NCI-H82 treated with DMSO at 0.1 percent for 48 hours (cell line): ENCODE measurements around the gene DLX3.

Source experiments
- DNase-seq: peaks from one replicate; lab custom pipeline; 2025; ENCODE audit not compliant: unreplicated experiment; lab: John Stamatoyannopoulos, UW

DLX3 gene

GRCh38 chr17:49973271-49973615 lies 21.8 kb downstream of the DLX3 start:
- DNase-seq = no peak

DNA sequence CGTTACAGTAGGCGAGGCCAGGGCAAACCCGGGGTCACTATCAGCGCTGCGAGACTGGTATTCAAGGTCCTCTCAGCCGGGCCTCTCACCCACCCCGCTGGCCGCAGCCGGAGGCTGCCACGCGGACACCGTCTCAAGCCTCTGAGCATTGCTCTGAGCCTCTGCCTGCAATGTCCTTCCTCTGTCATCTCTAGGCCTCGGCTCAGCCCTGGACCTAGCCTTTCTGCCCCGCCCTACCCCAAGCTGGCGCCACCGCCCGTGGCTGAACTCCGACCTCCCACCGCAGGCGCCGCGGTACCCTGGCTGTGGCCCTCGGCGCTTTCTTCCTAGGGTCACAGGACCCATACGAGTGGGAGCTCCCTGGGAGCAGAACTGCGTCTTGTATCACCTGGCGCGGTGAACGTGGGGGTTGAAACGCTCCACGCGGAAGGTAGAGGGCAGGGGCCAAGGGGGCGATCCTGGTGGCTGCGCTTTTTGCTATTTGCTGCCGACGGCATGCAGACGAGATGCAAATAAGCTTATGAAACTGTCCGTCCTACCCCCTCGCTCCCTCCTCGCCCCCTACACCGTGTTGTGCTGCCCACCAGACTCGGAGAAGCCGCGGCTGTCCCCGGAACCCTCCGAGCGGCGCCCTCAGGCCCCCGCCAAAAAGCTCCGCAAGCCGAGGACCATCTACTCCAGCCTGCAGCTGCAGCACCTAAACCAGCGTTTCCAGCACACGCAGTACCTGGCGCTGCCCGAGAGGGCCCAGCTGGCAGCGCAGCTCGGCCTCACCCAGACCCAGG lies 22.3 kb downstream of the DLX3 start:
- DNase-seq = no peak

GRCh38 chr17:49971848-49972485 lies 23.1 kb downstream of the DLX3 start:
- no peak for DNase-seq

- no peak for DNase-seq
These were observed 23.7 kb downstream of the DLX3 start for GRCh38 chr17:49971199-49971847.

GRCh38 chr17:49970498-49970897 lies 24.5 kb downstream of the DLX3 start:
- no peak for DNase-seq

GRCh38 chr17:49969795-49970389 lies 25.1 kb downstream of the DLX3 start:
- DNase-seq = no peak

GRCh38 chr17:49969134-49969759 lies 25.8 kb downstream of the DLX3 start, which contains the start of gene DLX4:
Gene DLX4, plus strand, starts transcription at chr17:49969190. Its CDS starts 279 bp downstream, at chr17:49969469.
- DNase-seq = no peak

- DNase-seq = peak; percentile 71
These were observed 26.5 kb downstream of the DLX3 start for GRCh38 chr17:49968405-49969133.

- no peak for DNase-seq
These were observed 27.2 kb downstream of the DLX3 start for GRCh38 chr17:49967621-49968404.

DNA sequence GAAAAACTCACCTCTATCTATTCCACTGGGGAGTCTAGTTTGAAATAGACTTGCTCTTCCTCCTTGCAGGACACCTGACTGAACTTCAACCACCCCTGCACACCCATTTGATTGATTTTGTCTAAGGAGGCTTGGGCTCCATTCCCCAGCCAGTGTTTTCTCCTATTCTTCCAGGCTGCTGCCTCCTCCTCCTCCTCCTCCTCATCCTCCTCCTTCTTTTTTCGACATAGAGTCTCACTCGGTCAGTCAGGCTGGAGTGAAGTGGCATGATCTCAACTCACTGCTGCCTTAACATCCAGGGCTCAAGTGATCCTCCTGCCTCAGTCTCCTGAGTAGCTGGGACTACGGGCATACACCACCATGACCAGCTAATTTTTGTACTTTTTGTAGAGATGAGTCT lies 27.8 kb downstream of the DLX3 start:
- no peak for DNase-seq

- DNase-seq = no peak
These were observed 28.3 kb downstream of the DLX3 start for GRCh38 chr17:49966767-49967166.

- no peak for DNase-seq
These were observed 29.5 kb downstream of the DLX3 start for GRCh38 chr17:49965524-49965909.

DNA sequence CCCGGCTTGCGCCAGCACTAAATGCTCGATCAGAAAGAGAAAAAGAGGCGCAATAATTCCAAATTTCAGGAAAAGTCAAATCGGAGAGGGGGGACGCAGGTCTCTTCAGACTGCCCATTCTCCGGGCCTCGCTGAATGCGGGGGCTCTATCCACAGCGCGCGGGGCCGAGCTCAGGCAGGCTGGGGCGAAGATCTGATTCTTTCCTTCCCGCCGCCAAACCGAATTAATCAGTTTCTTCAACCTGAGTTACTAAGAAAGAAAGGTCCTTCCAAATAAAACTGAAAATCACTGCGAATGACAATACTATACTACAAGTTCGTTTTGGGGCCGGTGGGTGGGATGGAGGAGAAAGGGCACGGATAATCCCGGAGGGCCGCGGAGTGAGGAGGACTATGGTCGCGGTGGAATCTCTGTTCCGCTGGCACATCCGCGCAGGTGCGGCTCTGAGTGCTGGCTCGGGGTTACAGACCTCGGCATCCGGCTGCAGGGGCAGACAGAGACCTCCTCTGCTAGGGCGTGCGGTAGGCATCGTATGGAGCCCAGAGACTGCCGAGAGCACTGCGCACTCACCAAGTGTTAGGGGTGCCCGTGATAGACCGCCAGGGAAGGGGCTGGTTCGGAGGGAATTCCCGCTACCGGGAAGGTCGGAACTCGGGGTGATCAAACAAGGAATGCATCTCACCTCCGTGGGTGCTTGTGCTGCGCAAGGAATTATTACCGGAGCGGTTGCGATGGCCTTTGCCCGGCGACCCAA lies 30.1 kb downstream of the DLX3 start:
- DNase-seq = no peak

DNA sequence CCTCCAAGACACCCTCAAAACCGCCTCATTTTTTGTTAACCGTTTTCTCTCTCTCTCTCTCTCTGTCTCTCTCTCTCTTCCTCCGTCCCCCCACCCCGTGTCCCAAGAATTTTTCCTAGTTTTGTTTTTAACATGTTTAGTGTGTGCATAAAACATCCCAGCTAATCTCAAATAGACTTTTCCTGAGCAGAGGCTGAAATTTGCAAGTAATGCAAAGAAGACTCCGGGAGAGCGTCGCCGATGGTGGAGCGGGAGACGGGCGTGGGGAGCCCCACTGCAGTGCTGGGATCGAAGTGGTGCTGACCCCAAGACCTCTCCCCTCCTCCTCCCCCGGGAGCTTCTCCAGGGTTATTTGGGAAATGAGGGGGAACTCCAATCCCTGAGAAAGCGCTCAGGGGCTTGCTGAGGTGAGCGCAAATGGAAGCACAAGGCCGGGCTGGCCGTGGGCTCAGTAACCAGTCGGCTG lies 30.7 kb downstream of the DLX3 start:
- no peak for DNase-seq

GRCh38 chr17:49963626-49964302 lies 31.3 kb downstream of the DLX3 start:
- DNase-seq = no peak

DNA sequence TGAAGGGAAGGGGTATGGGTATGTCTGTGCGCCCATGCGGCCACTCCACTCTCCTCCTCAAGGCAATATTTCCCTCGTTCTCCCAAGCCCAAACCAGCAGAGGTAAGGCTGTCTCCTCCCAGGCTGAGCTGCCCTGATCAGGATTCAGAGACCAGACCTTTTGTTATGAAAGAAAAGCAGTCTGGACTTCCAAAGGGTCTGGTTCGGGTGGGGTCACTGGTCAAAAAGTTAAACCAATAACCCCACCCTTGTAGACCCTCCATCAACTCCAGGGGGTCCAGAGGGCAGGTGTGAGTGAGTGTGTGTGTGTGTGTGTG lies 31.8 kb downstream of the DLX3 start:
- no peak for DNase-seq

DNA sequence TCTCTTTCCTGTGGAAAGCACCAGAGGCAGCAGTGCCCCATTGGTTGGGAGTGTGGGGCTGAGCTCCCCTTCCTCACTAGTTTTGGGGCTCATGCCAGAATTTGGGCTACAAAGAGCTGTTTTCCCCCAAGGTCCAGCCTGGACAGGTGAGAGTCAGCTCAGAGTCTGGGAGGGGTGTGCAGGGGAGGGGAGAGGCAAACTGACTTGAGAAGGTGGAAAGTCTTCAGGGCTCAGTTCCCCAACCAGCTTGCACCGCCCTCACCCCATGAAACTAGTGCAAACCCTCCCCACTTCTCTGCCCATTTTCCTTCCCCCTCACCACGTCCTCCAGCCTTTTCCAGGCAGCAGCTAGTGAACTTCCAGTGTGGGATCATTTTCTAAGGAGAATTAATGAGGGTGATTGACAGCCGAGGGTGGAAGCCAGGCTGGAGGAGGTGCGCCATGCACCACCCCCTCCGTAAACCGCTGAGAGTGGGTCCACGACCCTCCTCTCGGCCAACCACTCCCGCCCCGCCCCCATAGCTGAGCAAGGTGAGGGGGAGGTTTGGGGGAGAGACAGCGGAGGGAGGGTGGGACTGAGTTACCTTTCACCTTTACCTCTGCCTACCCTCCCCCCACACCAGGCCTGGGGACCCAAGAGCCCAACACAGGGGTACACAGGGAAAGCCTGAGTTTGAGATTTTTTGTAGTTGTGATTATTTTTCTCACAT lies 32.3 kb downstream of the DLX3 start:
- DNase-seq = no peak
